OCI-LY1 (cell line): Measurements from ENCODE around the gene RHBDL3.

Experiments used
- CTCF ChIP-seq: fragments of 200-600 bp; sonication (generic), shearing (Covaris generic); IDR thresholded peaks from 2 replicates; pipeline ENCODE4 v1.5.1; 2017; ENCODE audit warnings: mild to moderate bottlenecking, antibody characterized with exemption, low read length, moderate library complexity, mixed read lengths
- EZH2 ChIP-seq: fragments of 200-600 bp; sonication (generic), shearing (Covaris generic); IDR thresholded peaks from 2 replicates; pipeline ENCODE4 v1.8.0; 2017; ENCODE audit warnings: borderline replicate concordance, mixed run types, mild to moderate bottlenecking, antibody characterized with exemption, low read length, moderate library complexity, mixed read lengths

- TF ChIP-seq CTCF (no peak), EZH2 (no peak)
These were observed 16.2 kb upstream of the RHBDL3 start for GRCh38 chr17:32249475-32249874.
